Activated CD8-positive, alpha-beta memory T cell treated with anti-CD3 and anti-CD28 coated beads for 1 hour (primary cell): ENCODE results near the gene ROS1.

Experiments used
- DNase-seq, 2 donors: peaks; one replicate each; pipeline ENCODE4 v3.0.0-alpha.2; 2020; ENCODE audit warnings: low read depth in 1 of 2; ENCODE audit errors: extremely low read depth in 1 of 2

The ROS1 gene

DNA sequence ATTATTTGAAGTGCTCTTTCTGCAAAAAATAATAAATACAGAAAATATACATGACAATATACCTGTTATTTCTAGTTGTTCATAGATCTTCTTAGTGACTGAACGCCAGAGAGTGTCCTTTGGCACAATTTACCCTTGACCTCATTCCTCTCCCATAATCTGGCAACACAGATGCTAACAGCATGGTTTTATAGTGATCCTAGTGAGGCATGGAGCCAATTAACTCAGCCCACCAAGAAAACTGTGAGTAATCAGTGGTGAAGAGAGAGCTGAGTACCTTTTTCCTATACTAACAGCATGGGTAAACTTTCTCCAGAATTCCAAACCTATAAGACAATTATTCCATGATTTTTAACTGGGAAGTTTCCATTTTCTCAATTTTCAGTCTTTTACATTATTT is 99.3 kb downstream of the ROS1 start:
- no peak for DNase-seq

DNA sequence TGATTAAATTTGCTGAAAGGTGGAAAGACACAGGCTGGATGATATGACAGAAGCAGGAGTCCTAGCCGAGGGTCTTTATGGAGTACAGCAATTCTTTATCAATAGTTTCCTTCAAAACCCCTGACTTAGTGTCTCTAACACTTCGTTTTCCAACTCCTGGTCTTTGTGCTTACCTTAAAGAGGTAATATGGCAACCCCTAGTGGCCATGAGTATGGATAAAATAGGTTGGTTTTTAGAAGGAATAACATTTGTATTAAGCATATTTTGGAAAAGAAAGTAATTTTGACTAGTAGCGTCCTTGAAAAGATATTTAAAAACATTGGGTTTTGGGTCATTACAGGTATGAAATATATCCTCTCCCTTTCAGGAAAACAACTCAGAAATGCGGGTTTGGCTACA is 108.5 kb downstream of the ROS1 start:
- DNase-seq: no peak

DNA sequence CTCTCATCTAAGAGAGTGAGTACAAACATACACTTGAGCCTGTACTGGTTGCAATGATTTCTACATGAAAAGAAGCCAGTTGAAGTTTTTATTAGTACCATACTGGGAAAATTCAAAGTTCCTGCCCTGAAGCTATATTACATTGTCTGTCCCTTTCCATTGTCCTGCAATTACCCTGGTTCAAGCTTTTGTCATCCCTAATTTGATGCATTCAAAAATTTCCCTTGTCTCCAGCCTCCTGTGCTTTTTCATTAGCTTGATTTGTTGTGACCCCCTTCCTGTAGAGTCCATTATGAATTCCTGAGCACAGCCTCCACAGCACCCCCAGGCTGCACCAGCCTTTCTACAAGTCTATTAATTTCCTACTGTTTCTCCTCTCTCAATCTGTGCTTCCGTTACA is 114.0 kb downstream of the ROS1 start:
- DNase-seq: no peak

DNA sequence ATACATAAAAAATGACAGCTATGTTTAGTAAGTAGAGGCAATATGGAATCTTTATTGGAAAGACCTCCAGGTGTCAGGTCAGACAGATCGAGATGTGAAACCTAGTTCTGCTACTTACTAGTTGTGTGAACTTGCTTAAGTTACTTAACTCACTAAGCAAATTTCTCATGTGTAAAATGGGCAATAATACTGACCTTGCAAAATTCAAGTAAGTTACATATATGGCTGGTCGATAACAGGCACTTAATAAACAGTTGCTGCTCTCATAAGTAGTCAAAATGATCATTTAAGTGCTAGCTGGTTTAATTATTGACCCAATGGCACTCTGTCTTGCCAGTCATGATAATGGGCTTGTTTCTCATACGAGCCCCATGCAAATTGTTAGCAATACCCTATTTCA is 114.4 kb downstream of the ROS1 start:
- no peak for DNase-seq

DNA sequence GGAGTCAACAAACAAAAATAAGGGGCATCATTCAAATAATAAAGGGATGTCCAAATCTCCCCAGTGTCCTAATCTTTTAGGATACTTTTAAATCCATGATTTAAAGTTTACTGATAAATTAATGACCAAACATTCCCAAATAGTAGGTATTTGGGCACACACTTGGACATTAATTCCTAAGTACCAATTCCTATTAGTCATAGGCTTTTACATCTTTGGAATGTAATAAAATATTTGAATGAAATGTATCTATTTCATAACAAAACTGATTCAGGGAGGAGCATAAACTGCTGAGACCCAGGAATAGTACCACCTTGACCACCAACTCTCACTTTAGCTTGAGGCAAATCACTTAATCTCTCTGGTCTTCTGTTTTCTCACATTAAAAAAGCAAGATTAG is 116.1 kb downstream of the ROS1 start:
- DNase-seq: no peak

DNA sequence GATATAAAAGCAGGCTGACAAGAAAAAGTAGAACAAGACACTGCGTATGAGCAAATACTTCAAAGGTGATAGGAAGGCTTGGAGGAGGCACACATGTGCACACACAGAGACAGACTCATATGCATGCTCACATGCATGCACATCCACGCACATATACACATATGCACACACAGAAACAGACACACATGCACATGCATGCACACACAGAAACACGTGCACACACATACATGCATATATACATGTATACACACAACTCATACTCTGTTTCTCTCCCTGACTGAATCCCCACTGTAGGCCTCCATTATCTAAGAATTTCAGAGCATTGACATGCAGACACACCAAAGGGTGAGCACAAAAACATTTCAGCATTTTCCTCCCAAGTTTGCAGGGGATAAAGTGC is 116.7 kb downstream of the ROS1 start:
- no peak for DNase-seq

DNA sequence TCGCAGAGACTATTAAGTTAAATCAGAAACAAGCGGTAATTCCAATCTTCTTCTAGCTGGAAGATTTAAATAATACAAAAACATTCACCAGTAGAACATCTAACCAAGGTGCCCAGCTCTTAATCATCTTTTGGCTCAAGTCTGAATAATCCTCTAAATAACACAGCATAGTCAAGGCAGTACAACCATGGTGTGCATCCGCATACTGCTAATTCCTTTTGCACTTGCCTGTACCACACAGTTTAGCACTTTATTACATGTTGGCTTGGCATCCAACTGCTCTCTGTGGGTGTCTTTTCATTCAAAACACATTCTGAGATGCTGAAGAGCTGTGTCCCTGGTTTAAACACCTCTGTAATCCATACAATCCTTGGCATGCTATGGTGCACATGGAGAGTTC is 118.1 kb downstream of the ROS1 start:
- DNase-seq: no peak

DNA sequence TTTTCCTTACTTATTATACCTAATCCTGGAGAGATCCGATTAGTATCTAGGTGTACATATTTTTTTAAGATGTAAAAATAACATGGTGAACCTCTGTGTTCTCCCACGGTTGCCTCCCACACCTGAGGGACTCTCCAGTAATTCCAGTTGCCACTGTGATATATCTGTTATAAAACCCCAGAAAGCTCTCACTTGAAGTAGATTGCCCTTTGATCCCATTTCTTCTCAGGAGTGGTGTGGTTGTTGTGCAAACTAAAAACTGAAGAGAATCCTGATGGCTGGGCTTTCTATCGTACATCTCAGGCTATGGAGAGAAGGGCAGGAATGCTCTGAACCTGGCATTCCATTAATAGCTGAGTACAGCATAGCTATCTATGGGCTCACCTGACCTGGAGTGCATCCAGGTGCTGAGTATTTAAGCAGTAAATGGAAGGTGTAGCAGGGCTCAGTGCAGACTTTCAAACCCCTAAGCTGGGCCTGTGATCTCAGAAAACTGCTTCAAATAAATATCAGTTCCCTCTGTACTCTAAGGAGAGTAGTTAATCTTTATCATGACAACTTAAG is 119.4 kb downstream of the ROS1 start:
- no peak for DNase-seq

DNA sequence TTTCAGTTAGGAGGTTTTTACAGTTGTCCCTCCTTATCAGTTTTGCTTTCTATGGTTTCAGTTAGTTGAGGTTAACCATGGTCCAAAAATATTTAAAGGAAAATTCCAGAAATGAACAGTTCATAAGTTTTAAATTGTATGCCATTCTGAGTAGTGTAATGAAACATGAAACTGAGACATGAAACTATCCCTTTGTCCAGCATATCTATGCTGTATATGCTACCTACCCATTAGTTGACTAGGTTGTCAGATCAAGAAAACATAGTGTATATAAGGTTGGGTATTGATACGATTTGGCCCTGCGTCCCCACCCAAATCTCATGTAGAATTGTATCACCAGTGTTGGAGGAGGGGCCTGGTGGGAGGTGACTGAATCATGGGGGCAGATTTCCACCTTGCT is 121.3 kb downstream of the ROS1 start:
- DNase-seq: no peak

DNA sequence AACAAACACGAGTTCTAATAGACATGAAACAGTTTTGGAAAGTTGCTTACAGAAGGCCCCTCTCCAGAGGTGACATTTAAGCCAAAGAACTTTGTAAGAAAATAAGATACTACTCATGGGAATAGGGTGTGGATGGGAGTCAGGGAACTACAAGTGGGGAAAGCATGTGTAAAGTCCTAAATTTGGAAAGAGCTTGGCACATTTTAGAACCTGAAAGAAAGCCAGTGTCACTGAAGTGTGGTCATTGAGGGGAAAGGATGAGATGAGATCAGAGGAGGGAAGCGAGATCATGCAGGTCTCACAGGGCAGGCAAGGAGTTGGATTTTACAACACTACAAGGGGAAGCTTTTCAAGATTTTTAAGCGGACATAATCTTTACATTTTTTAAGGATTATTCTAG is 122.4 kb downstream of the ROS1 start:
- no peak for DNase-seq

DNA sequence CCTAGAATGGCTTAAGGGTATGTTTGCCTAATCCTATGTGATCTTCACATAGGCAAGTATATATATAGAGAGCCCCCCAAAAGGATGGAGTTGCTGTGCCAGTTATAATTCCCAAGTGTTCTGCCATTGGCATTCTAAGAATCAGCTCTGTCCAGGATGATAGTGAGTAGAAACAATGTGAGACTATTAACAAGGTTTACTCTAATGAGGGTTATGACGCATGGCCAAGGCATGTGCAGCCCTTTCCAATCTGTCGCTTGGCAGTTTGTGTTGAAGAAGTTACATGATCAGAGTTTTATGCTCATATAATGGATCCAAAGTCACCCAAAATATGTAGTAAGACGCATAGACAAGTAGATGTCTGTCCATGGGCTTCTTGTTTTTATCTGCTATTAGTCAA is 126.8 kb downstream of the ROS1 start:
- DNase-seq: no peak

DNA sequence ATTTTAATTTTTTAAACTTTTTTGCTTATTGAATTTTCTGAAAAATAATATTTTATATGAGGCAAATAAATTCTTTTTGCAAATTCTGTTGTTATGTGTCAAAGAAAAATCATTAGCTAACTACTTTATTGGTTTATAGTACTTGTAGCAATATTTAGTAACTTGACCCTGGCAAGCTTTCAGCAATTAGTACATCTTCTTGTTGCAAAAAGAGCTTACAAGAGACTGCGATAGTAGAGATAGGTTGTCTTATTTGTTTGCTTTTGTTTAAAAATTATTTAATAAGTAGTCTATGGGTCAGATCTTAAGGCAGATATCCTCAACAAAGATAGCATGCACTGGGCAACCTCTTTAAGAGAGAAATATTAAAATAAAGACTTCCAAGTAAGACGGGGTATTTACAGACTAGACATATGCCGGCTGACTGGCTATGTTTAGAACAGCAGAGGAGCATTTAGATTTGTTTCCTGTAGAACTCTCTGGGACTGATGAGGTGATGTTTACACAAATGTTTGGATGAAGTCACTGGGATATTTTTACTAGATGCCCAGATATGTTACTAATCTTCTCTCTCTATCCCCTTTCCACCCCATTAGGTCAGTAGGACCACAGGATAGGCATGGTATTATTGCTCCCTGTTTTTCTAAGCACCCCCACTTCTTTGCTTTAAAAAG is 135.4 kb downstream of the ROS1 start:
- no peak for DNase-seq

DNA sequence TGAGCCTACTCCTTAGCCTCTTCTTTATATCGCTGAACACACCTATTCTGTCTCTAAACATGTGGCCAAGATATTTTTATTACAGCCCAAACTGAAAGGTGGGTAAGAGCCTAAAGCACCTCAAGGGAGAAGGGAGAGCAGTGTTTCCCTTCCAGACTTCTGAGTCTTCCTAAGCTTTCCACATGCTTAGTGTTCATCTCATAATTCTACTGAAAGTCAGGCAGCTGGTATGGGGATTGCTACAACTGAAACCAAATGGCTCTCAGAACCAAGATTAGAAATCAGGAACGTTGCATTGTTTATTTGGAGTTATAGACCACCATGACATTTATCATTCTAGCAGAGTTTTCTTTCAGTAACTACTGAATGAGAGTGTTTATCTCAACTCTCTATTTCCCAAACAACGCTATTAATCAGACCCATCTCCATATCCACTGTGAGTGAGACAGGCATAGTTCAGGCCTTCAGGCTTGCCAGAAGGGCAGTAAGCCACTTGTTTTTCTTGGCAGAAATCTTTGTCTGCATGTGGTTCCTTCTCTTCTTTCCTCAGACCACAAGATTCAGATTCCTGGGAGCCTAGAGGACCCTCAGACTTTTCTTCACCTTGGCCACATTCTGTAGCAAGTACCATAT is 137.5 kb downstream of the ROS1 start:
- DNase-seq: no peak

DNA sequence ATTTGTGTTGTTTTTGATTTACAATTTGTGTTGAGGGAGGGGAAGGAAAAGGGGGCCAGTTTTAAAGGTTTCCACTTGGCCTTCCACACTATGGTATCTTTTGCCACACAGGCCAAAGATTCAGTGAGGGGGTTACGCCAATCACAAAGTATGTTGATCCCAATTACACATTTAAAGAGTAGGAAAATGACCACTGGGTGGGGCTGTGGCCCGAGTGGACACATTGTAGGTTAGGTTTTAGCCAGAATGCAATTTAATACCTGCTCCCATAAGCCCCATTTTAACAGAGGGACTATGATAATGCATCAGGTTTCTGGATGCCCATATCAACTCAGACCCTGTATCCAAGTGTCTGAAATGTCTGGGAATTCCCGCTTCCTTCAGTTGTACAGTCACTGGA is 144.8 kb downstream of the ROS1 start:
- DNase-seq: no peak

DNA sequence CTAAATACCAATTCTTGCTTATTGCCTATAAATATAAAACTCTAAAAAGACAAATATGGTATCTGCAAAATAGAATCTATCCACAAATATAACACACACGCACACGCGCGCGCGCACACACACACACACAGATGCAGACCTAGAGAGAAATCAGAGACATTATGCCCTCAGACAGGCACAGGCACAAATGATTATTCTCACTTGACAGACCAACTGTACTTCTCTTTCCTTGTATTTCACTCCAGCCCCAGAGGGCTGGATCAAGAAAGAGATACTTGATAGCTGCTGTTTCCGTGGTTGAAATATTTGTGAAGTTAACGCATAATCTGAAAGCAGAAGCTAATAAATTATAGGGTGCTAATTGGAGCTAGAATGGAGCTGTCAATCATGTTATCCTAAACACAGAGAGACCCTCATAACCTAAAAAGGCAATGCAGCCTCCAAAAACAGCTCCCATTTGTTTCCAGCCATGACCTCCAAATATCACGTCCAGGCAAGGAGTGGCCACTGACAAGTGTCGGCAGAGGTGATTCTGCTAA is 148.9 kb downstream of the ROS1 start:
- DNase-seq: no peak

DNA sequence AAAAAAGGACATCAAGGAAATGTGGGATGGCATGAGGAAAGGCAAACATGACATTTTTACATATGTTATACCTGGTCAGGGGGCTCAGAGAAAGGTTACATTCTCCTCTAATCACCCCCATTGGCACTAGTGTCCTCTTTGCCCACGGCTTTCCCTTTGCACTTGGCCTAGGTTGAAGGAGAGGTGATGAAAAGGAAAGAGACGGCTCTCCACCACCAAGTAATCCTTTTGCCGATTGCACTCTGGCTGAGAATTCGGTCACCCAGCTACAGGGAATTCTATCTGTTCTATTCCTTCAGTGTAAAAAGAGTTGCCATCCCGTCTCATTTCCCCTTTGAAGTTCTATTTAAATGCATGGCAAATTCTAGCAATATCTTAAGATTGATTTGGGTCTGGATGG is 150.0 kb downstream of the ROS1 start:
- DNase-seq: no peak

DNA sequence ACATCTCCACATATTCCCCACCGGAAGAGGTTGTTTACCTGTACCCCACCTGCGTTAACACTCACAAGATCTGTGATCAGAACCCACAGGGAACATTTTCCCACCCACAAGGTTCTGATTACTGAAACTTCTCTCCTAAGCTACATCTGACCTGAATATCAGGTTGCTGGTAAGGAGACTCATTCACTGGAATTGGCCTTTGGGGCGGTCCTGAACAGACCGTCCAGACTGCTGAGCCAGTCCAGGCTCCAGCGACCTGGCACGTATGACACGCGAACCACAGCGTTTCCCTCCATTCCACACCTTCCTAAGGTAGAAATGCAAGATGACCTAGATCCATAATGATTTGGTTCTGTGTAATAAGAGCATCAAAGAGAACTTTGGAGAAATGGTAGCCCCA is 150.5 kb downstream of the ROS1 start:
- no peak for DNase-seq

DNA sequence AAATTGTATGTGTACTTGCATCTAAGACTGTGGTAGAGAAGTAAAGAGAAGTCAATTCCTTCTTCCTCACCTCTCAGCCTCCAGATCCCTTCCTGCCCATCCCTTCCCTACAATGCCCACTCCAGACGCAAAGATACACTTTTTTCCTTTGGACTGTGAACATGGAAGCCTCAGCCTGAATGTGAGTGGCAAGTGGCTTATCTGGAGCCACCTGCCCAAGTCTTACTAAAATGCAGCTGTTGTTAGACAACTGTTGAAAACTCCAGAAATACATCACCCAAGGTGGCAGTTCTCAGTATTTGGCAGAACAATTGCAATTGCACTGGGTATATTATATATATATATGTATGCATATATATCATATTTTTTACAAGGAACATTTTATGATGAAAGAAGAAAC is 152.9 kb downstream of the ROS1 start:
- no peak for DNase-seq

DNA sequence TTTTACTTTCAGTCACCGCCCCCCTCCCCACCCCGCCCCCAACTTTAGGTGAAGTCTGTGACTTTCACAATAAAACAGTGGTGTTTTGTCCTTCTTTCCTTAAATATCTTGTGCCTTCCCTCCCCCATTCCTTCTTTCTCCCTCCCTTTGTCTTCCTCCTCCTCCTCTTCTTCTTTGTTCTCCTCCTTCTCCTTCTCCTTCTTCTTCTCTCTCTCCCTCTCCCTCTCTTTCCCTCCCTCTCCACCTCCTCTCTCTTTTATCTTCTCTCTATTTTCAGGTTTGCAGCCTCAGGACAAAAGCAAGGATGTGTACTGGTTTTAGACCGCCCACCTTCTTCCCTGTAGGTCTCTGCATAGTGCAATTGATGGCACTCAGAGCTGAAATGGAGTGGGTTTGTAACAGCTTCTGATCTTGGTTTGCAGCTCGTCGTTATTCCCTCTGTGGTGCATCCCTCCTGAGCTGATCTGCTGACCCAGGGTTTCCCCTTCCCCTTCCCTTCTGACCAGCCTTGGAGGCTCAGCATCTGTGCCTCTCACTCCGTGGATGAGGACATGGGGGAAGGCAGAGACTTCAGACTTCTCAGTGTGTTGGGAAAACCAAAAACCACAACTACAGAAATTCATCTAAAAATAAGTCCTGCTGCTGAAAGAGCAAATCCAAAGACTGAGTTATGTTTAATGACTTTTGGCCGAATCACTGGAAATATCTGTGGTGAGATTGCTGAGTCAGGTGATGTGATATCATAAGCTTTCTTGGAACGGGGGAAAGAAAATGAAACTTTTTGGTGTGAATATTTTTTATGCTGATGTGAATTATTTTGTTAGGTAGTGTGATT is 153.5 kb downstream of the ROS1 start:
- no peak for DNase-seq

DNA sequence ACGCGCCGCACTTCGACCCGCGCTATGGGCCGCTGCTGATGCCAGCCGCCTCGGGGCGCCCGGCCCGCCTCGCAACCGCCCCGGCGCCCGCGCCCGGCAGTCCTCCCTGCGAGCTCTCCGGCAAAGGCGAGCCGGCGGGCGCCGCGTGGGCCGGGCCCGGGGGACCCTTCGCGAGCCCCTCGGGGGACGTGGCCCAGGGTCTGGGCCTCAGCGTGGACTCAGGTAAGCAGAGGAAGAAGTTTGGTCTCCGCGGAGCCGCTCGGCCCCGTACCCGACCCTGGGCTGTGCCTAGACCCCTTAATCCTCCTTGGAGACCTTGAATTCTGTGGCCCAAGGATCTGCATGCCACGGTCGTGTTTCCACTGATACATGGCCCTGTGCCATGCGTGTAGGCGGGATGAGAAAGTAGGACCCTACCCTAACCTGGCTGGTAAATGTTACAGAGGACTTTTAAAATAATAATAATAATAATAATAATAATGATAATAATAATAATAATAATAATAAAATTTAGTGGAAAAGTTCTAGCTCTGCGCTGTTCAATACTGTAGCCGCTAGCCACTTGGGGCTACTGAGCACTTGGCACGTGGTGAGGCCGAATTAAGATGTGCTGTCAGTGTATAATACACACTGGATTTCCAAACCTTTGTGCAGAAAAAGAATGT is 154.8 kb downstream of the ROS1 start:
- DNase-seq: no peak
